PC-9 (cell line): Measurements from ENCODE around the gene GPR141. TPM values are rescaled to one million over a fixed set of nuclear protein-coding genes. Genes with fewer than 3 reads are reported as not detected.

Source experiments
- BruUV-seq: library from RNA; stranded (reverse); fragments of 400-500 nt; replicated peaks from 2 replicates; lab custom pipeline; 2021; lab: Mats Ljungman, UMichigan
- CTCF ChIA-PET: fragments of 300-600 bp; sonication (Branson Sonifier 250); formaldehyde crosslinking; loops from one replicate; lab custom pipeline; 2022; ENCODE audit warnings: antibody characterized with exemption; lab: Charles Lee
- POLR2A ChIA-PET: fragments of 300-600 bp; sonication (Branson Sonifier 250); formaldehyde crosslinking; loops from one replicate; lab custom pipeline; 2022; ENCODE audit warnings: antibody characterized with exemption; ENCODE audit not compliant: unreplicated experiment; lab: Charles Lee
- DNase-seq, 2 experiments: peaks; one replicate each; pipeline versions ENCODE4 v3.0.0 to v3.0.0-alpha.2; 2015 to 2022; ENCODE audit warnings: mixed read lengths in 1 of 2
- H2AFZ ChIP-seq: fragments of 200-600 bp; sonication (generic); 2 replicates; pipeline ENCODE4 v1.8.1; 2017; ENCODE audit warnings: antibody characterized with exemption
- H3F3A ChIP-seq: fragments of 200-600 bp; sonication (generic); 2 replicates; pipeline ENCODE4 v1.8.1; 2017; ENCODE audit warnings: antibody characterized with exemption, mild to moderate bottlenecking, low read depth; ENCODE audit not compliant: insufficient read depth
- H3K27ac ChIP-seq: fragments of 200-600 bp; sonication (generic); 2 replicates; pipeline ENCODE4 v1.6.1; 2016; ENCODE audit warnings: mixed run types
- H3K27me3 ChIP-seq: fragments of 200-600 bp; sonication (generic); 2 replicates; pipeline ENCODE4 v1.6.1; 2016; ENCODE audit warnings: low read depth, mixed run types; ENCODE audit not compliant: insufficient read depth
- H3K36me3 ChIP-seq: fragments of 200-600 bp; sonication (generic); 2 replicates; pipeline ENCODE4 v1.6.1; 2016; ENCODE audit warnings: low read depth, mixed run types
- H3K4me1 ChIP-seq: fragments of 200-600 bp; sonication (generic); replicated peaks from 2 replicates; pipeline ENCODE4 v1.6.1; 2016; ENCODE audit warnings: mixed run types; ENCODE audit not compliant: insufficient read depth
- H3K4me2 ChIP-seq: fragments of 200-600 bp; sonication (generic); 2 replicates; pipeline ENCODE4 v1.6.1; 2017; ENCODE audit warnings: mixed run types
- H3K4me3 ChIP-seq: fragments of 200-600 bp; sonication (generic); 2 replicates; pipeline ENCODE4 v1.6.1; 2016; ENCODE audit warnings: mixed run types
- H3K79me2 ChIP-seq: fragments of 200-600 bp; sonication (generic); 2 replicates; pipeline ENCODE4 v1.6.1; 2017; ENCODE audit warnings: low read depth, mixed run types
- H3K9me2 ChIP-seq: fragments of 200-600 bp; sonication (generic); 2 replicates; pipeline ENCODE4 v1.8.1; 2017; ENCODE audit warnings: mild to moderate bottlenecking; ENCODE audit not compliant: insufficient read depth
- H3K9me3 ChIP-seq: fragments of 200-600 bp; sonication (generic); 2 replicates; pipeline ENCODE4 v1.8.1; 2016; ENCODE audit warnings: low read depth; ENCODE audit not compliant: insufficient read depth
- H4K20me1 ChIP-seq: fragments of 200-600 bp; sonication (generic); 2 replicates; pipeline ENCODE4 v1.8.1; 2017; ENCODE audit not compliant: insufficient read depth
- EZH2 ChIP-seq: fragments of 200-600 bp; sonication (generic); IDR thresholded peaks from 2 replicates; pipeline ENCODE4 v1.8.0; 2017; ENCODE audit warnings: antibody characterized with exemption, low read depth
- intact Hi-C: fragments of 100-400 bp; cut with micrococcal nuclease; formaldehyde crosslinking; loops from one replicate; pipeline ENCODE4 v1.10.0; 2022; ENCODE audit not compliant: unreplicated experiment
- total RNA-seq: library from RNA; stranded (reverse); gene quantifications from 2 replicates; pipeline ENCODE4 v1.2.3, GENCODE V29; 2021
- TF ChIP-seq, protein P1 (sequence below): fragments of 200-600 bp; sonication (generic); conservative IDR thresholded peaks from 2 replicates; pipeline ENCODE4 v1.6.1; 2017; ENCODE audit warnings: mixed run types, antibody characterized with exemption, mild to moderate bottlenecking, moderate library complexity

GPR141 gene
- total RNA-seq, 1 experiment from 2014 or later = not detected

DNA sequence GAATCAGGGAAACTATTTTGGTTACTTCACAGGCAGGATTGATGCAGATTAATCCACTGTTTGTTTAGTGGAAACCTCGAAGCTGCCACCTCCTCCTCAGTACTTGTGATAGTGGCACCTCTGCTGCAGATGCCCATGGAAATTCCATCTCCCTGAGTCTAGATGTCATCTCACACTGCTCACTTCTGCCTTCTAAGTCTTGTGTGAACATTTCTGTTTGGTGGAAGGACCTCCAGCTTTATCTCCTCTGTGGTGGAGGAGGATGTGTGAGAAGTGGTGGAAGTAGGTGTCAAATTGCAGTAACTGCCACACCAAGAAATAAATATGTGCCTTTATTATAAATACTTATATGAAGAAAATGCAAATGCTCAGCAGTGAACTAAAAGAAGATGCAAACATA is 25.8 kb upstream of the GPR141 start:
- POLR2A ChIA-PET = no interaction called here
- H3K36me3 ChIP-seq = no peaks in the 10 kb centered on the region
- CTCF ChIA-PET = no interaction called here

DNA sequence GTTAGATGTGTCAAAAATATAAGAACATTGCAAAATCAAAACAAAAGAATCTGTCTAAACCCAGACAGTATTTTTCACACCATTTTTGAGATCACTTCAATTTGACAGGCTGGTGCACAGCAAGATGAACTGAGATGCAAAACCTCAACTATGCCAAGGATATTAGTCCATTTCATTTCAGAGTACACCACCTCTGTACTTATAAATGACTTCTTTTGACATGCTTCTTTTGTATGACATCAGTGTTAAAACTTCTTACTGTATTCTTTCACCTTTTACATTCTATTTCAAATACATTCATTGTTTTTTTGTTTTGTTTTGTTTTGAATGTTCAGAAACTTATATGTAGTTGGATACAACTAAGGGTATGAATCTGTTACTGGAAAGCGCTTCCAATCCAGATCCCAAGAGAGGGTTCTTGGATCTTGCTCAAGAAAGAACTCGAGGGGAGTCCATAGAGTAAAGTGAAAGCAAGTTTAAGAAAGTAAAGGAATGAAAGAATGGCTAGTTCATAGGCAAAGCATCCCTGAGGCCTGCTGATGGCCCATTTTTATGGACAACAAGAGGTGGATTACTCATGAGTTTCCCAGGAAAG is 23.5 kb upstream of the GPR141 start:
- BruUV-seq = no TSS peak
- CTCF ChIA-PET = no interaction called here

More for the DNA sequence above, 25.8 kb upstream of the GPR141 start:
- Histone ChIP-seq H3K79me2 (no peaks in the 10 kb centered on the region), H3K27me3 (peaks cover 18% of the 10 kb centered on the region; the same call in 1 of the 2 replicates), H3K9me3 (no peaks in the 10 kb centered on the region), H3K9me2 (peaks cover 6% of the 10 kb centered on the region; the same call in 1 of the 2 replicates), H4K20me1 (no peaks in the 10 kb centered on the region), H3F3A (no peaks in the 10 kb centered on the region), H3K4me1 (no peaks in the 10 kb centered on the region), H3K4me2 (no peak overlapping the region), H2AFZ (no peak overlapping the region), H3K27ac (no peak overlapping the region), H3K4me3 (no peak overlapping the region)
- DNase-seq = no peak
- intact Hi-C loops = no loop called here
- TF ChIP-seq, protein P1, sequence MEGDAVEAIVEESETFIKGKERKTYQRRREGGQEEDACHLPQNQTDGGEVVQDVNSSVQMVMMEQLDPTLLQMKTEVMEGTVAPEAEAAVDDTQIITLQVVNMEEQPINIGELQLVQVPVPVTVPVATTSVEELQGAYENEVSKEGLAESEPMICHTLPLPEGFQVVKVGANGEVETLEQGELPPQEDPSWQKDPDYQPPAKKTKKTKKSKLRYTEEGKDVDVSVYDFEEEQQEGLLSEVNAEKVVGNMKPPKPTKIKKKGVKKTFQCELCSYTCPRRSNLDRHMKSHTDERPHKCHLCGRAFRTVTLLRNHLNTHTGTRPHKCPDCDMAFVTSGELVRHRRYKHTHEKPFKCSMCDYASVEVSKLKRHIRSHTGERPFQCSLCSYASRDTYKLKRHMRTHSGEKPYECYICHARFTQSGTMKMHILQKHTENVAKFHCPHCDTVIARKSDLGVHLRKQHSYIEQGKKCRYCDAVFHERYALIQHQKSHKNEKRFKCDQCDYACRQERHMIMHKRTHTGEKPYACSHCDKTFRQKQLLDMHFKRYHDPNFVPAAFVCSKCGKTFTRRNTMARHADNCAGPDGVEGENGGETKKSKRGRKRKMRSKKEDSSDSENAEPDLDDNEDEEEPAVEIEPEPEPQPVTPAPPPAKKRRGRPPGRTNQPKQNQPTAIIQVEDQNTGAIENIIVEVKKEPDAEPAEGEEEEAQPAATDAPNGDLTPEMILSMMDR = no peak
- TF ChIP-seq EZH2 = no peak
- no TSS peak for BruUV-seq

DNA sequence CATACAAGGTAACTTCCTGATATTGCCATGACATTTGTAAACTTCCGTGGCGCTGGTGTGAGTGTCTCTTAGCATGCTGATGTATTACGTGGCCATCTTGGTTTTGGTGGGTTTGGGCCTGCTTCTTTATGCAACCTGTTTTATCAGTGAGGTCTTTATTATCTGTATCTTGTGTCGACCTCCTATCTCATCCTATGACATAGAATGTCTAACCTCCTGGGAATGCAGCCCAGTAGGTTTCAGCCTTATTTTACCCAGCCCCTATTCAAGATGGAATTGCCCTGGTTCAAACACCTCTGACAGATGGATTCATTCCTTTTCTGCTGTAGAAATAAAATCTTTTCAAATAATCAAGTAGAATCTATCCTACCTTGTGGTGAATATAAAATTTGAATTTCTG is 23.0 kb upstream of the GPR141 start:
- TF ChIP-seq, protein P1 = no peak
- TF ChIP-seq EZH2 = no peak
- H3K4me2 ChIP-seq = no peak overlapping the region
- H3F3A ChIP-seq = no peaks in the 10 kb centered on the region
- H4K20me1 ChIP-seq = no peaks in the 10 kb centered on the region
- H3K27ac ChIP-seq = no peak overlapping the region
- no peak overlapping the region for H2AFZ ChIP-seq
- BruUV-seq = no TSS peak
- peaks cover 21% of the 10 kb centered on the region; the same call in 1 of the 2 replicates for H3K27me3 ChIP-seq
- no peak for DNase-seq
- no peak overlapping the region for H3K4me3 ChIP-seq
- H3K9me2 ChIP-seq = no peaks in the 10 kb centered on the region
- CTCF ChIA-PET = no interaction called here
- intact Hi-C loops = no loop called here
- H3K9me3 ChIP-seq = no peaks in the 10 kb centered on the region
- no peaks in the 10 kb centered on the region for H3K36me3 ChIP-seq
- POLR2A ChIA-PET = no interaction called here
- H3K79me2 ChIP-seq = no peaks in the 10 kb centered on the region
- no peaks in the 10 kb centered on the region for H3K4me1 ChIP-seq

More for the DNA sequence above, 23.5 kb upstream of the GPR141 start:
- Histone ChIP-seq H3K27ac (no peak overlapping the region), H3K79me2 (no peaks in the 10 kb centered on the region), H3K36me3 (no peaks in the 10 kb centered on the region), H3K4me2 (no peak overlapping the region), H4K20me1 (no peaks in the 10 kb centered on the region), H3F3A (no peaks in the 10 kb centered on the region), H3K4me1 (no peaks in the 10 kb centered on the region), H3K4me3 (no peak overlapping the region), H3K27me3 (peaks cover 21% of the 10 kb centered on the region; the same call in 1 of the 2 replicates), H2AFZ (no peak overlapping the region), H3K9me3 (no peaks in the 10 kb centered on the region), H3K9me2 (no peaks in the 10 kb centered on the region)
- no peak for DNase-seq
- no peak for TF ChIP-seq EZH2
- TF ChIP-seq, protein P1 = no peak
- POLR2A ChIA-PET = no interaction called here
- intact Hi-C loops = no loop called here
